Nephron (organoid): ENCODE measurements around the gene RAB40B.

Source experiments
- H3K27ac Mint-ChIP-seq, 3 experiments: 2 replicates each; pipeline ENCODE4 v1.8.0; 2020; ENCODE audit warnings: mixed read lengths in 3 of 3, mild to moderate bottlenecking in 2 of 3, moderate library complexity in 1 of 3
- H3K27me3 Mint-ChIP-seq: 2 replicates; pipeline ENCODE4 v1.8.0; 2021; ENCODE audit warnings: low read depth, mild to moderate bottlenecking, moderate library complexity, mixed read lengths
- H3K36me3 Mint-ChIP-seq: 2 replicates; pipeline ENCODE4 v1.8.0; 2020; ENCODE audit warnings: low read depth, mixed read lengths
- H3K4me1 Mint-ChIP-seq: 2 replicates; pipeline ENCODE4 v1.8.0; 2020; ENCODE audit warnings: mixed read lengths
- H3K4me3 Mint-ChIP-seq, 3 experiments: 2 replicates each; pipeline ENCODE4 v1.8.0; 2020; ENCODE audit warnings: mild to moderate bottlenecking in 3 of 3, mixed read lengths in 3 of 3, moderate library complexity in 2 of 3
- H3K9me3 Mint-ChIP-seq: 2 replicates; pipeline ENCODE4 v1.8.0; 2020; ENCODE audit warnings: mixed read lengths
- CTCF ChIP-seq, 3 experiments: fragments of 200-600 bp; sonication (generic); IDR thresholded peaks; one replicate each; pipeline ENCODE4 v1.5.0; 2021; ENCODE audit warnings: antibody characterized with exemption in 3 of 3; ENCODE audit not compliant: unreplicated experiment in 3 of 3

Gene RAB40B

GRCh38 chr17:82631544-82631943 is 67.0 kb downstream of the RAB40B start:
- Mint-ChIP-seq H3K27ac (no peak overlapping the region), H3K27me3 (no peaks in the 10 kb centered on the region), H3K9me3 (no peaks in the 10 kb centered on the region), H3K4me3 (no peak overlapping the region), H3K4me1 (peaks cover 2% of the 10 kb centered on the region), H3K36me3 (peaks cover 65% of the 10 kb centered on the region)
- no peak for TF ChIP-seq CTCF (IDR thresholded peaks at IDR 0.05; ENCODE audit: unreplicated experiment in 3 of 3)

- Mint-ChIP-seq H3K4me3 (no peak overlapping the region), H3K4me1 (no peaks in the 10 kb centered on the region), H3K27me3 (no peaks in the 10 kb centered on the region), H3K36me3 (peaks cover 66% of the 10 kb centered on the region), H3K27ac (peak overlapping the region in 1 of 3 experiments; percentile 16), H3K9me3 (no peaks in the 10 kb centered on the region)
- TF ChIP-seq CTCF (IDR thresholded peaks at IDR 0.05; ENCODE audit: unreplicated experiment in 3 of 3), result no peak
These were observed 68.3 kb downstream of the RAB40B start for GRCh38 chr17:82630212-82630611.

- no peak for TF ChIP-seq CTCF (IDR thresholded peaks at IDR 0.05; ENCODE audit: unreplicated experiment in 3 of 3)
- H3K27me3 Mint-ChIP-seq, result no peaks in the 10 kb centered on the region
- no peak overlapping the region for H3K4me3 Mint-ChIP-seq
- H3K9me3 Mint-ChIP-seq, result no peaks in the 10 kb centered on the region
- no peaks in the 10 kb centered on the region for H3K4me1 Mint-ChIP-seq
- H3K36me3 Mint-ChIP-seq, result peaks cover 66% of the 10 kb centered on the region
- no peak overlapping the region for H3K27ac Mint-ChIP-seq
These were observed 68.8 kb downstream of the RAB40B start for GRCh38 chr17:82629748-82630147.

GRCh38 chr17:82627405-82627804 is 71.1 kb downstream of the RAB40B start:
- Mint-ChIP-seq H3K4me1 (no peaks in the 10 kb centered on the region), H3K9me3 (no peaks in the 10 kb centered on the region), H3K27me3 (no peaks in the 10 kb centered on the region), H3K36me3 (peaks cover 67% of the 10 kb centered on the region), H3K4me3 (no peak overlapping the region), H3K27ac (no peak overlapping the region)
- no peak for TF ChIP-seq CTCF (IDR thresholded peaks at IDR 0.05; ENCODE audit: unreplicated experiment in 3 of 3)

GRCh38 chr17:82623707-82624106 is 74.8 kb downstream of the RAB40B start:
- Mint-ChIP-seq H3K4me1 (no peaks in the 10 kb centered on the region), H3K36me3 (peaks cover 73% of the 10 kb centered on the region), H3K4me3 (no peak overlapping the region), H3K27ac (no peak overlapping the region), H3K27me3 (no peaks in the 10 kb centered on the region), H3K9me3 (no peaks in the 10 kb centered on the region)
- no peak for TF ChIP-seq CTCF (IDR thresholded peaks at IDR 0.05; ENCODE audit: unreplicated experiment in 3 of 3)

GRCh38 chr17:82619641-82620040 is 78.9 kb downstream of the RAB40B start:
- H3K36me3 Mint-ChIP-seq, result peaks cover 71% of the 10 kb centered on the region
- H3K9me3 Mint-ChIP-seq, result no peaks in the 10 kb centered on the region
- H3K4me3 Mint-ChIP-seq, result no peak overlapping the region
- H3K4me1 Mint-ChIP-seq, result no peaks in the 10 kb centered on the region
- TF ChIP-seq CTCF (IDR thresholded peaks at IDR 0.05; ENCODE audit: unreplicated experiment in 3 of 3), result no peak
- H3K27me3 Mint-ChIP-seq, result no peaks in the 10 kb centered on the region
- no peak overlapping the region for H3K27ac Mint-ChIP-seq
